Measurements from ENCODE around the gene USP35.

USP35 gene, protein sequence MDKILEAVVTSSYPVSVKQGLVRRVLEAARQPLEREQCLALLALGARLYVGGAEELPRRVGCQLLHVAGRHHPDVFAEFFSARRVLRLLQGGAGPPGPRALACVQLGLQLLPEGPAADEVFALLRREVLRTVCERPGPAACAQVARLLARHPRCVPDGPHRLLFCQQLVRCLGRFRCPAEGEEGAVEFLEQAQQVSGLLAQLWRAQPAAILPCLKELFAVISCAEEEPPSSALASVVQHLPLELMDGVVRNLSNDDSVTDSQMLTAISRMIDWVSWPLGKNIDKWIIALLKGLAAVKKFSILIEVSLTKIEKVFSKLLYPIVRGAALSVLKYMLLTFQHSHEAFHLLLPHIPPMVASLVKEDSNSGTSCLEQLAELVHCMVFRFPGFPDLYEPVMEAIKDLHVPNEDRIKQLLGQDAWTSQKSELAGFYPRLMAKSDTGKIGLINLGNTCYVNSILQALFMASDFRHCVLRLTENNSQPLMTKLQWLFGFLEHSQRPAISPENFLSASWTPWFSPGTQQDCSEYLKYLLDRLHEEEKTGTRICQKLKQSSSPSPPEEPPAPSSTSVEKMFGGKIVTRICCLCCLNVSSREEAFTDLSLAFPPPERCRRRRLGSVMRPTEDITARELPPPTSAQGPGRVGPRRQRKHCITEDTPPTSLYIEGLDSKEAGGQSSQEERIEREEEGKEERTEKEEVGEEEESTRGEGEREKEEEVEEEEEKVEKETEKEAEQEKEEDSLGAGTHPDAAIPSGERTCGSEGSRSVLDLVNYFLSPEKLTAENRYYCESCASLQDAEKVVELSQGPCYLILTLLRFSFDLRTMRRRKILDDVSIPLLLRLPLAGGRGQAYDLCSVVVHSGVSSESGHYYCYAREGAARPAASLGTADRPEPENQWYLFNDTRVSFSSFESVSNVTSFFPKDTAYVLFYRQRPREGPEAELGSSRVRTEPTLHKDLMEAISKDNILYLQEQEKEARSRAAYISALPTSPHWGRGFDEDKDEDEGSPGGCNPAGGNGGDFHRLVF

DNA sequence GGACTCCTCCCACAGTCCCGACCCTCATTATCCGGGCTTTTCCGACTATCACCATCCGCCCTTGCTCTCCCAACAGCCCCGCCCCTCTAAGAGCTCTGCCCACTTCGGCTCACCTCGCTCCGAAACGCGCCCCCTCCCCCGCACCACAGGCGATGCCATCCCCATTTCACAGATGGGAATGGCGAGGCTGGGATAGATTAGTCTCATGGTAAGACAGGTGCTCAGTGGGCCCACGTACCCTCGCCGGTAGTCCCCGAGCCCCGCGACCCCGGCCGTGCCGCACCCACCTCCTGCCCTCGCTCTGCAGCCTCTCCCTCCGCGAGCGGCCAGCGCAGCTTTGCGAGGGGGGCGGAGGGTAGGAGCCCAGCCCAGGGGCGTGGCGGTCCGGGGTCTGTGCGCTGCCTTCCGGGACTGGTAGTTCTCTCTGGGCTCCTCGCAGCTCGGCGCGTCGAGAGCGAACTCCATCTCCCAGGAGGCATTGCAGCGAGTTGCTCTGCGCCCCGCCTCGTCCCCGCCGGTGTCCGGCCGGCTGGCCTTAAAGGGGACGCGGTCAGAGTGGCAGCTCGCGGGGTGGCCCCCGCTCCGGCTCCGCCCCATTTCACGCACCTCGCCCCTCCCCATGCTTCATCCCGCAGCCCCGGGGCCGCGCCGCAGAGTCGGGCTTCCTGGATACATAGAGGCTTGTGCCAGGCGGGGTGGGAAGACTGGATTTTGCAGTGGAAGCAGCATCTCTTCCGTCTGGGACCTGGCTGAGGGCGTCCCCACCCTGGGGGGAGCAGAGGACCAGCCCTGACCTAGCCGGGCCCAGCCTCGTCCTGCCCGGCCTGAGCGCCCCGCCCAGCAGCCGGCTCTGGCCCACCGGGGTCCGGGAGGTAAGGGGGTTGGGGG lies at the start of gene USP35, which contains the start of gene KCTD21:
USP35 (plus strand) TSS at position 634 of the 888 bp plus-strand sequence. CDS start 7,327 bp downstream, outside the sequence.
KCTD21 (minus strand) TSS at position 341 of the 888 bp plus-strand sequence. CDS start 14,072 bp downstream, outside the sequence.
- DNase-seq (ENCODE audit: low spot score): peak; percentile 91

DNA sequence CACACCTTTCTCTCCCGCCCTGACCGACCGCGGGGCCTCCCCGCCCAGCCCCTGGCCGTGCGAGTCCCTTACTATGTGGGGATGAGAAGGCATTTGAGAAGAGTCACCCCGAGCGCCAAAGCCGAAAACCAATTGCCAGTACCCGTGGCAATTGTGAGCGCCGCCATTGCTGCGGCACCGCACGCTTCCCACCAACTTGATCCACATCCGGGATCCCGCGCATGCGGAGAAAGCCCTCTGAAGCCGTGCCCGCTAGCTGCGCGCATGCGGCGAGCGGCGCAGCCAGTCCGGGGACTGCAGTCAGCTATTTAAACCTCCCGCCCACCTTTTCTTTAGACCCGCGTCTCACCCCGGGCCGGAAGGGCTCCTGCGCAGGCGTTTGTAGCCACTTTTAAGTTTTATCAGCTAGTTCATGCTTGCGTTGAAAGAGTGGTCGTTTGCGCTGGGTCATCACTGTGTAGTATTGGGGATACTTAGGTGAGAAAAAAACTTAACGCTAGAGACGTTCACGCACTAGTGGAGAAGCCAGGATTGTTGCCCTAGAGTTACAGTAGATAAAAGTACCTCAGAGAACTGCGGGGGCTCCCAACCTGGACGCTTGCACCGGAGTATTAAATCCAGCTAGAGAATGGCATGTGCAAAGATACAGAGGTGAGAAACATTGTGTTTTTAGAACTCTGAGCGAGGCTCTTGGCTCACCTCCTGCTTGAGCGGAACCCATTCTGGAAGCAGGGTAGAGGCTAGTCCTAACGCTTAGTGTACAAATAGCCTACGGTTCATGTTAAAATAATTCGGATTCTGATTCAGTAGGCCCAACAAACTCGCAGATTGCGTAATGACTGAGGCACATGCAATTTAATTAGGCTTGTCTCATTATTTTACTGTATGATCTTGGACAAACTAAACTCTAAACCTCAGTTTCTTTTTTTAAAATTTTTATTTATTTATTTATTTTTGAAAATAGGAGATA lies 49.0 kb upstream of the USP35 start, which contains the start of gene ALG8:
ALG8 (minus strand) TSS at position 205 of the 970 bp plus-strand sequence; CDS start at position 167, 38 bp downstream.
- DNase-seq (ENCODE audit: low spot score): peak; percentile 97

DNA sequence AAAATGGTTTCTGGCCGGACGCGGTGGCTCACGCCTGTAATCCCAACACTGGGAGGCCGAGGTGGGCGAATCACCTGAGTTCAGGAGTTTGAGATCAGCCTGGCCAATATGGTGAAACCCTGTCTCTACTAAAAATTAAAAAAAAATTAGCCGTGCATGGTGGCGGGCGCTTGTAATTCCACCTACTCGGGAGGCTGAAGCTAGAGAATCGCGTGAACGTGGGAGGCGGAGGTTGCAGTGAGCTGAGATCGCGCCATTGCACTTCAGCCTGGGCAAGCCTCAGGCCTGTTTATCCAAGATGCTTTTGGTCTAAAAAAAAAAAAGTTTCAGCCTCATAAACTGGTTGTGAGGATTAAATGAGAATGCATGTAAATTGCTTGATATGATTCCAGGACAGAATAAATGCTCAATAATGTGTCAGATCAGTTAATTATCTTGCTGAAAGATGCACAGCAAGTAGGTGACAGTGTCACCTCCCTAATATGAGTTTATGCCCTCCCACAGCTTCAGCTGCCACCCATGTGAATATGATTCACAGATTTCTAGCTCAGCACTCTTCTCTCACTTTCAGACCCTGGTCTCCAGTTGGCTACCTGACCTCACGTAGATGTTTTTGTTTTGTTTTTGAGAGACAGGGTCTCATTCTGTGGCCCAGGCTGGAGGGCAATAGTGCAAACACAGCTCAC lies 48.2 kb upstream of the USP35 start:
- DNase-seq (ENCODE audit: low spot score): no peak

DNA sequence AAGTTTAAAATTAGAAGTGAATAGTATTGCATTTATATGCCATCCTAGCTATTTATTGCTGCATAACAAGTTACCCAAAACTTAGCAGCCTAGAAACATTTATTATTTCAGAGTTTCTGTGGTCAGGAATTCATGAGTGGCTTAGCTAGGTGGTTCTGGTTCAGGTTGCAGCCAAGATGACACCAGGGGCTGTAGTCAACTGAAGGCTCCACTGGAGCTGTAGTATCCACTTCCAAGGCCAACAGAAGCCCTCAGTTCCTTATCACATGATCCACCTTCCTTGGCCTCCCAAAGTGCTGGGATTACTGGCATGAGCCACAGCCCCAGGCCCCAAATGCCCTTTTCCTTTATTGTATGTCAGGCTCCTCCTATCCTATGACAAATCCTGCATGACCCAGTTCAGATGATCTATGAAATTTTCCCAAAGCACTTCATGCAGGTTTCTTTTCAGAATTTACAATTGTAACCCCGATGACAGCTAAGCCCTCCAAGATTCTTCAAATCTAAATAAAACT lies 43.2 kb upstream of the USP35 start:
- DNase-seq (ENCODE audit: low spot score): no peak

DNA sequence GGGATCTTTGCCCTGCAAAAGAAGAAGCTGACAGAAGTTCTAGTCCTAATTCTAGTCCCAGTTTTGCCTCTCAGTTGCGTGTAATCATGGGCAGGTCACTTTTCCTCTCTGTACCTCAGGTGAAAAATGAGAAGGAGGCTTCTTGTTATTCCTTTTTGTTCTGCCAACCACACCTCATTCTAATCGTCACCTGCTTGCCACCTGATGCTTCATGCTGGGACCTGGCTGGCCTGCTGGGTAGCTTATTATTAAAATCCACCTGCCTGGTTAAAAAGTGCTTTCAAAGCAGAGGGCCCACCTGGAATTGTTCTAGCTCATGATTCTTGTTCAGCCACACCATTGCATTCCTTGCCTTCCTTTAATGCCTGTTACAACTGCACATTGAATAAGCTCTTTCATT lies 40.9 kb upstream of the USP35 start:
- DNase-seq (ENCODE audit: low spot score): no peak

DNA sequence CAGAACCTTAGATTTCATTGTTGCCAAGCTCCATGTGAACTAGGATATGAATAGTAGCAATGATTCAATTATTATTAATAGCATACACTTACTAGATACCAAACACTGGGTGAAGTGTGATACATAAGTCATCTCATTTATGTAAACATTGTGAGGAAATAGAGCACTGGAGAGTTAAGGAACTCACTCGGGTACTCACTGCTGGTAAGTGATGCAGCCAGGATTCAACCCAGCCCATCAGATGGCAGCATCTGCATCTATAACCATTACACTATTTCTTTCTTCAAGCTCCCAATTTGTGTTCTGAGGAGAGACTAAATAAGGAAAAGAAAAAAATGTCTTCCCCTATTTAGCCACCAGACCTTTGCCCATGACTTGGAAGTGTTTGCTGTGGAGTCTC lies 39.1 kb upstream of the USP35 start:
- DNase-seq (ENCODE audit: low spot score): no peak

DNA sequence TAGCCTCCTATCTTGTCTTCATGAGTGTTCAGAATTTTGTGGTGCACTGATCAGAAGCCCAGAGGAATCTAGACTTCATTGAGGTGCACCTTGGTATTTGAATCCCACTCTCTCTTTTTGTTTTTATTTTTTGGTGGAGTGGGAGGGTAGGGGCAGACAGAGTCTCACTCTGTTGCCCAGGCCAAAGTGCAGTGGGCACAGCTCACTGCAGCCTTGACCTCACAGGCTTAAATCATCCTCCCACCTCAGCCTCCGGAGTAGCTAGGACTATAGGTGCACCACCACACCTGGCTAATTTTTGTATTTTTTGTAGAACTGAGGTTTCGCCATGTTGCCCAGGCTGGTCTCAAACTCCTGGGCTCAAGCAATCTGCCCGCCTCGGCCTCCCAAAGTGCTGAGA lies 38.4 kb upstream of the USP35 start:
- DNase-seq (ENCODE audit: low spot score): no peak

DNA sequence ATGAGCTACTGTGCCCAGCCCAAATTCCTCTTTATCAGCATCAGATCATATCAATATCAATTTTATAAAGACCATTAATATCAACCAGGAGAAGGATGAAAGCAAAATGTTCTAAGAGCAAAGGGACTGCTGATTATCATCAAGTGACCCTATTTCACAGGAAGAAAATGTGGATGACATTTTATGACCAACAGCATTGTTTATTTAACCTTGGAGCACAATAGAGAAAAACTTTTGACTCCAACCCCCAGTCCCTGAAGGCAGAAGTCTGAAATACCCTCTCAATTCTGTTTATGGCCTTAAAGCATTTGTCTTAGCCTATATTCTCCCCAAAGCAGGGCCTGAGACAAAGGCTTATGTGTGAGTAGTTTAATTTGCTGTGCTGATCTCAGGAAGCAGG lies 38.0 kb upstream of the USP35 start:
- no peak for DNase-seq (ENCODE audit: low spot score)

DNA sequence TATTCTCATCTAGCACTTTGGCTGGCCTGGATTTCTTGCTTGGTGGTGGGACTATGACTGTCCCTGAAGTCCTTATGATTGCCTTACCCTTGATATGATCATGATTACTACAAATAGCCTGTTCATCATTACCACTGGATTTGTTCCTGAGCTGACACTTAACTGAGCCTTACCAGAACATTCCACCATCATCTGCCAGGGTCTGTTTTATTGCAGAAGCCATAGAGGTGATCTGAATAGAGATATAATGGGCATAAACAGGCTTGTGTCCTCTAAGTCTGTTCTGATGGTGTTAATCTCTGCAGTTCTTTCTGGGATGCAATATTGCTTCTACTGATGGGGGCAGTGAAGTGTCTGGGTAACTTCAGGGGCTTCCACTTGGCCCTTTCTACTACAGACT lies 36.9 kb upstream of the USP35 start:
- DNase-seq (ENCODE audit: low spot score): no peak

DNA sequence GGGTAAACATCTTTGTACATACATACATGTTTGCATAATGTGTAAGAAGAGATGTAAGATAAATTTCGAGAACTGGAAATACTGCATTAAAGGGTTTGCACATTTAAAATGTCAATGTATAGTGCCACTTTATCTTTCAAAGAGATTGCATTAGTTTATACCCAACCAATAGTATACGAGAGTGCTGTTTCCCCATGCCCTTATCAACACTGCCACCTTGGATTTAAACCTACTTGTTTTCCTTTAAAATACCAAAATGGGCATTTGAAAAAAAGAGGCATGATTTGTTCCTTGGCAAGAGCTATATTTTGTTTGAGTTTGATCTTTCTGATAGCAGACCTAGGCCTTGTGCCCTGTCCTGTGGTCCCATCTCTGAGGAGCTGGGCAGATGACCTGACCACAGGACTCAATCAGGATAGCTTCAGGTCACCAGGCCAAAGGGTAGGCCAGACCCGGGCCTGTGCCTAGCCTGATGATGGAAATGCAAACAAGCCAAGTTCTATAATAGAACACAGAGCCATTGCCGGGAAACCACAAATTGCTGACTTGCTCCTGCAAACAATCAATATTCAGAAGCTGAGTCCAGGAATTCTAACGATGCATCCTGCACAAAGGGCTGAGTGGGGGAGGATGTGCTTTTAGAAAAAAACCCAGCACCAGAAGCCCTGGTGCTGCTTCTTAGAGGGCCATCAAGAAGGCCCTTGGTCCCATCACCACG lies 32.4 kb upstream of the USP35 start:
- no peak for DNase-seq (ENCODE audit: low spot score)

DNA sequence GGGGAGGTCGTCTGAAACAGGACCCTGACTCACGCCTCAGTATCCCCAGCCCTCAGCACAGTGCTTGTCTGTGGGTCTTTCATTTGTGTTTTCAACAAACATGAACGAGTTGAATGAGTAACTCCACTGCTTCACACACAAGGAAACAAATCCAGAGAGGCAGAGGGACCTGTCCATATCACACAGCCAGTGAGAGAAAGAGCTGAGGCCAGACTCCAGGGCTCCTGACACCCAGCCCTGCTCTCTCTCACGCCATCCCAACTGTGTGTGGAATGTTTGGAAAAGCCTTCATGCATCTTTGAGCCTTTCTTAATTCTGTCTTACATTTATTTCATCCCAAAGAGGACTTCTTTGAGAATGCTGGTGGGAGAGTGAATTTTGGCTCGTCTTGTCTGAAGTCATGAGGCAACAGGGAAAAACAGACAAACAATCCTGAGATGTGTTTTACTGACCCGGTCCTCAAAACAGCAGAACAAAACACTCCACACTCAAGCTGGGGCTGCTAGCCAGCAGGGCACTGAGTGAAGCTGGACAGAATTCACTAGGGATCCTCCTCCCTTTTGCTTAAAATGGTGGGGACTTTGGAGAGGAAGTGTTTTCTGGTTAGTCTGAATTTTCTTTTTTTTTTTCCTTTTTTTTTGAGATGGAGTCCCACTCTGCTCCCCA lies 29.6 kb upstream of the USP35 start:
- no peak for DNase-seq (ENCODE audit: low spot score)

DNA sequence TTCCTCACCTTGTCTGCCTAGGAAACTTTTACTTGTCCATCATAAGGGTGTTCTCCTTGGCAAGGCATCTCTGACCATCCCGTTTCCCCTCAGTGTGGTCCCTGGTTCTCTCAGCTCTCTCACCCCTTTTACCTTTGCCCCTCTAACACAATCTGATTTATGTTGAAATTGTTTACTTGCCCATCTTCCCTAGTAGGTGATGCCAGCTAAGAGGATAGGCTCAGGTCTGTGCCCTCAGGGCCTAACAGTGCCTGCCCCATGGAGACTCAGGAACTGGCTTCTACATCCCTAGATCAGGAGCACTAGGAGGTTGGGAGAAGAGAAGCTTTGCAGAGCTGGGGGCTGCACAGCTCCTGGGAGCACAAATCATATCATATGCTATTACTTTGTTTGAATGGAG lies 28.2 kb upstream of the USP35 start:
- DNase-seq (ENCODE audit: low spot score): no peak

DNA sequence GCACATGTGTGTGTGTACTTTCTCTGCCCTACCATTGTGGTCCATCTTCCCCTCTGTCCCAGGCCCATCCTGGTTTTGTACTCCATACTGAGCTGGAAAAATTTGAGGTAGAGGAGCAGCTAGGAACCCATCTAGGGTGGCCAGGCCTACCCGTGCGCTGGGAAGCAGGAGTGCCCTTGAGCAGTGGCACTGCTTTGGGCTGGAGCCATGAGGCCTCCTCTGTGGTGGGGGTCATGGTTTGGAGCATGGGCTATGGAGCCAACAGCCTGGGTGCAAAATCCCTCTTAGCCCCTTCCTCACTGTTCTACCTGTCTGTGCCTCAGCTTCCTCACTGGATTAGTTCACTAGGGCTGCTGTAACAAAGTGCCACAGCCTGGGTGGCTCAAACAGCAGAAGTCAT lies 27.4 kb upstream of the USP35 start:
- no peak for DNase-seq (ENCODE audit: low spot score)

DNA sequence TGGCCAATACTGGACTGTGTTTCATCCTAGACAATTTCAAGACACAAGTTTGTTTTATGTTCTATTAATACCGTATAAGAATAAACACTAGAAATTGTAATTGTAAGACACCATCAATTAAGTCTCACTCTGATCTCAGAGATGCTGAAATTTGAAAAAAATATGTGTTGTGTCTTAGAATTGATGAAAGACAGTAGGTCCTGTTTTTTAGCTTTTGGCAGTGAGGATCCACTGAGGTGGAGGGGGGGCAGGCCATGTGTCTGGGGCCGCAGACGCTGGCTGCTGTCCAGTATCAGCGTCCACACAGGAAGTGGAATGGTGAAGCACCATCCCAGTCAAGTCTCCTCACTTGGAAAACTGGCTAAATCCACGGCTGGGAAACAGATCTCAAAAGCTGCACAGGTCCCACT lies 26.8 kb upstream of the USP35 start:
- no peak for DNase-seq (ENCODE audit: low spot score)

DNA sequence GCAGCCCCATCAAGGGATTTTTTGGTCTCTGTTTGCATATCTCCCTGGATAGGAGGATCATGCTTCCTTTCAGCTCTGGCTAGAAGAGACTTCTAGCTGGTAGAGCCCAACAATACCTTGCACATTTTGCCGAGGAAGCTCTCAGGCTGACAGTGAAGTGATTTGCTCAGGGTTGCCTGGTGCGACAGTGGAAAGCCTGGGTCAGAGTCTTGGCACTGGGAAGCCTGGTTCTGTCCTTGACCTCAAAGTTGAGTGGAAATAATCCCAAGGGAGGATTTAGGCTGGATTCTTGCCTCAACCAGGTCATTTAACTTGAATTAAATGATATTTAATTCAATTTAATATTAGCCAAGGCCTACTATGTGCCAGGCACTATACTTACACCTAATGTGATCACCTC lies 24.9 kb upstream of the USP35 start:
- DNase-seq (ENCODE audit: low spot score): no peak

DNA sequence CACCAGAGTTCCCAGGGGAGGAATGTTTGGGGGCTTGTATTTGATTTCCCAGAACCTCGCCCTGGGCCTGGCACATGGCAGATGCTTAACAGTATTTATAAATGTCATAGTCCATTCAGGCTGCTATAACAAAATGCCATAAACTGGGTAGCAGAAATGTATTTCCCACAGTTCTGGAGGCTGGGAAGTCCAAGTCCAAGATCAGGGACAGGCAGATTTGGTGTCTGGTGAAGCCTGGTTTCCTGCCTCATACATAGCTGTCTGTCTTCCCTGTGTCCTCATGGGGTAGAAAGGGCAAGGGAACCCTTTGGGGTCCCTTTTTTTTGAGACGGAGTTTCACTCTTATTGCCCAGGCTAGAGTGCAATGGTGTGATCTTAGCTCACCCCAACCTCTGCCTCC lies 24.2 kb upstream of the USP35 start:
- DNase-seq (ENCODE audit: low spot score): no peak

DNA sequence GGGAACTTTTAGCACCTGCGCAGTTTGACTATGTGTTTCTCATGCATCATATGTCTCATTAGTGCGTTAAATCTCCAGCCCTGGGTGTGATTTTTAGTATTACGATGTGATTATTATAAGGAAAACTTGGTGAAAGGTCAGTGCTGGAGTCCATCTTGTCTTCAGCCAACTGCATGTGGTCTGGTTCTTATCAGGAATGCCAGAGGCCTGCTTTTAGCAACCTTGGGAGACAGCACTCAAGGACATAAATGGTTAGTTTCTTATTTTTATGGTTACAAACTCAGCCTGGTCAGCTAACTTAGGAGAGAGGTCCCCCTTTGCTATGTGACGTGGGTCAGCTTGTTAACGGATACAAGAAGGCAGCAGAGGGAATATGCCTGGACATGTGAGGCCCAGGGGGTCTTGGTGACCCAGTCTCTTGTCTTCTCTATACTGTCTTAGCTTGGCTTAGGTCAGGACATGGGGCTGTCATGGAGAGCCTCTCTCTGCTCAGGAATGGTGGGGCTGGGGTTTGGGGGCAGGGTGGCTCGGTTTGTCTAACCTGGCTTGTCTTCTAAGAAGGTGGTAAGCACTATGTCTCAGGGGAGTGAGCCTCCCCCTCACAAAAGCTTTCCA lies 21.8 kb upstream of the USP35 start:
- DNase-seq (ENCODE audit: low spot score): no peak
